SU-DHL-6 (cell line): ENCODE measurements around the gene PYHIN1.

Source experiments
- H2AFZ ChIP-seq: fragments of 200-600 bp; sonication (generic); 2 replicates; pipeline ENCODE4 v1.6.1; 2014; ENCODE audit warnings: low read depth, mild to moderate bottlenecking, moderate library complexity, mixed read lengths, antibody characterized with exemption, low read length; ENCODE audit not compliant: severe bottlenecking
- H3F3A ChIP-seq: fragments of 200-600 bp; shearing (Covaris generic); 2 replicates; pipeline ENCODE4 v1.6.0; 2016; ENCODE audit warnings: antibody characterized with exemption, mild to moderate bottlenecking; ENCODE audit not compliant: insufficient read depth
- H3K27ac ChIP-seq: fragments of 200-600 bp; sonication (generic); 2 replicates; pipeline ENCODE4 v1.5.1; 2016; ENCODE audit warnings: low read depth, mild to moderate bottlenecking, low read length, moderate library complexity, mixed read lengths
- H3K27me3 ChIP-seq: fragments of 200-600 bp; sonication (generic), shearing (Covaris generic); 2 replicates; pipeline ENCODE4 v1.6.0; 2014; ENCODE audit warnings: mild to moderate bottlenecking, low read length
- H3K36me3 ChIP-seq: fragments of 200-600 bp; sonication (generic); 2 replicates; pipeline ENCODE4 v1.6.1; 2014; ENCODE audit warnings: mild to moderate bottlenecking, low read length, mixed read lengths
- H3K4me2 ChIP-seq: fragments of 300-600, 200-600 bp; shearing (Covaris generic), sonication (generic); 2 replicates; pipeline ENCODE4 v1.6.0; 2014; ENCODE audit warnings: low read length, low read depth, mild to moderate bottlenecking; ENCODE audit not compliant: poor library complexity, severe bottlenecking
- H3K4me3 ChIP-seq: fragments of 200-600 bp; sonication (generic); 2 replicates; pipeline ENCODE4 v1.5.1; 2014; ENCODE audit warnings: antibody characterized with exemption, low read length, mild to moderate bottlenecking, mixed read lengths; ENCODE audit not compliant: insufficient read depth, poor library complexity, severe bottlenecking
- H3K79me2 ChIP-seq: fragments of 200-600 bp; sonication (generic); 2 replicates; pipeline ENCODE4 v1.6.1; 2014; ENCODE audit warnings: mild to moderate bottlenecking, low read length, moderate library complexity; ENCODE audit not compliant: insufficient read depth
- H3K9ac ChIP-seq: fragments of 200-600 bp; sonication (generic); 2 replicates; pipeline ENCODE4 v1.7.0; 2014; ENCODE audit warnings: mild to moderate bottlenecking, low read length
- H3K9me2 ChIP-seq: fragments of 200-600 bp; sonication (generic); replicated peaks from 2 replicates; pipeline ENCODE4 v1.6.1; 2014; ENCODE audit warnings: low read length; ENCODE audit not compliant: insufficient read depth
- H3K9me3 ChIP-seq: fragments of 200-600 bp; sonication (generic); 2 replicates; pipeline ENCODE4 v1.6.1; 2014; ENCODE audit warnings: low read length, mixed read lengths; ENCODE audit not compliant: insufficient read depth
- H4K20me1 ChIP-seq: fragments of 200-600 bp; sonication (generic); 2 replicates; pipeline ENCODE4 v1.6.1; 2014; ENCODE audit warnings: low read depth, mild to moderate bottlenecking, antibody characterized with exemption, low read length, moderate library complexity, mixed read lengths
- EZH2phosphoT487 ChIP-seq: fragments of 200-600 bp; sonication (generic), shearing (Covaris generic); conservative IDR thresholded peaks from 2 replicates; pipeline ENCODE4 v1.6.1; 2018; ENCODE audit warnings: mild to moderate bottlenecking, antibody characterized with exemption, low read length, moderate library complexity, mixed read lengths
- TF ChIP-seq, protein P1 (sequence below): fragments of 200-600 bp; sonication (generic); IDR thresholded peaks from one replicate; pipeline ENCODE4 v1.5.1; 2017; ENCODE audit warnings: antibody characterized with exemption, mild to moderate bottlenecking, low read length, moderate library complexity; ENCODE audit not compliant: insufficient read depth, poor library complexity, severe bottlenecking

The PYHIN1 gene

DNA sequence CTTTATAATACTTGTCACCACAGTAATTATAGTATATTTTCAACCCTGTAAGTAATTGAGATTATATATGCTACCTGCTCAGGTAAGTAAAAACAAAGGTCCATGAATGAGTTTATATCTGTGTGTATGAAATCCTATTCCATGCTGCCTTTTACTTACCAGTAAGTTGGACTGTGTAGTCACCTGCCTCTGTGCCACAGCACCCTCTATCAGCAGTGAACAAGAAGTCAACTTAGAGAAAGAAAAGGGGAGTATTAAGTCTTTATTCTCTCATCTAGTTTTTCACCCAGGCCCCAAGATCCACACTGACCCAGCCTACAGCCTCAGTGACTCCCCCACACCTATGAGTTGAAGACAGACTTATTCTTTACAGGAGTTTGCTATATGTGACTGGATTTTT lies 41.5 kb downstream of the PYHIN1 start:
- TF ChIP-seq, protein P1, sequence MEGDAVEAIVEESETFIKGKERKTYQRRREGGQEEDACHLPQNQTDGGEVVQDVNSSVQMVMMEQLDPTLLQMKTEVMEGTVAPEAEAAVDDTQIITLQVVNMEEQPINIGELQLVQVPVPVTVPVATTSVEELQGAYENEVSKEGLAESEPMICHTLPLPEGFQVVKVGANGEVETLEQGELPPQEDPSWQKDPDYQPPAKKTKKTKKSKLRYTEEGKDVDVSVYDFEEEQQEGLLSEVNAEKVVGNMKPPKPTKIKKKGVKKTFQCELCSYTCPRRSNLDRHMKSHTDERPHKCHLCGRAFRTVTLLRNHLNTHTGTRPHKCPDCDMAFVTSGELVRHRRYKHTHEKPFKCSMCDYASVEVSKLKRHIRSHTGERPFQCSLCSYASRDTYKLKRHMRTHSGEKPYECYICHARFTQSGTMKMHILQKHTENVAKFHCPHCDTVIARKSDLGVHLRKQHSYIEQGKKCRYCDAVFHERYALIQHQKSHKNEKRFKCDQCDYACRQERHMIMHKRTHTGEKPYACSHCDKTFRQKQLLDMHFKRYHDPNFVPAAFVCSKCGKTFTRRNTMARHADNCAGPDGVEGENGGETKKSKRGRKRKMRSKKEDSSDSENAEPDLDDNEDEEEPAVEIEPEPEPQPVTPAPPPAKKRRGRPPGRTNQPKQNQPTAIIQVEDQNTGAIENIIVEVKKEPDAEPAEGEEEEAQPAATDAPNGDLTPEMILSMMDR = no peak
- TF ChIP-seq EZH2phosphoT487 = no peak
- no peaks in the 10 kb centered on the region for H3K9me2 ChIP-seq
- H3K27ac ChIP-seq = no peak overlapping the region
- no peak overlapping the region for H3K9ac ChIP-seq
- H3K79me2 ChIP-seq = no peaks in the 10 kb centered on the region
- no peak overlapping the region for H3K4me2 ChIP-seq
- 0 out of 2 replicates have a peak, but pooled peaks cover 6% of the 10 kb centered on the region for H3K36me3 ChIP-seq
- H3K27me3 ChIP-seq = no peaks in the 10 kb centered on the region
- H3K9me3 ChIP-seq = no peaks in the 10 kb centered on the region
- no peak overlapping the region for H2AFZ ChIP-seq
- H3K4me3 ChIP-seq = no peak overlapping the region
- H3F3A ChIP-seq = no peaks in the 10 kb centered on the region
- no peaks in the 10 kb centered on the region for H4K20me1 ChIP-seq

DNA sequence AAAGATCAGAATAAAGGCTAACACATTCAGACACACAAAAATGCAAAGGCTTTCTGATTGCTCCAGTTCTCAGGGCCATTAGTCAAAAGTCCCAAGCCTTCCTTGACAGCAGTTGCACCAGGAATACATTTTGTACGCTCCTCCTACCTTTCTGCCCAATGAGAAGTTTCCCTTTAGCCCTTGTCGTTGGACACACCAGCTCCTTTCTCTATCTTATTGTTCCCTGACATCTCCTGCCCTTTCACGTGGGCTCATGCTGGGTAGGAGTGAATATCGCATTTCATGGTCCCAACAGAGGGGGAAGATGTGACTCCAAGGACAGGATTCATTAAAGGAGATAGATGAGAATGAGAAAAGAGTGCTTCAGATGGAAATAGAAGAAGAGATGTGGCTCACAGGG lies 44.9 kb downstream of the PYHIN1 start:
- H3K4me2 ChIP-seq = no peak overlapping the region
- H2AFZ ChIP-seq = no peak overlapping the region
- H3K79me2 ChIP-seq = no peaks in the 10 kb centered on the region
- H3K9ac ChIP-seq = no peak overlapping the region
- H3K36me3 ChIP-seq = 0 out of 2 replicates have a peak, but pooled peaks cover 6% of the 10 kb centered on the region
- H3K4me3 ChIP-seq = no peak overlapping the region
- TF ChIP-seq, protein P1 = no peak
- no peak for TF ChIP-seq EZH2phosphoT487
- H3K27ac ChIP-seq = no peak overlapping the region
- no peaks in the 10 kb centered on the region for H3K9me2 ChIP-seq
- no peaks in the 10 kb centered on the region for H3K9me3 ChIP-seq
- H4K20me1 ChIP-seq = no peaks in the 10 kb centered on the region
- H3K27me3 ChIP-seq = no peaks in the 10 kb centered on the region
- H3F3A ChIP-seq = no peaks in the 10 kb centered on the region

DNA sequence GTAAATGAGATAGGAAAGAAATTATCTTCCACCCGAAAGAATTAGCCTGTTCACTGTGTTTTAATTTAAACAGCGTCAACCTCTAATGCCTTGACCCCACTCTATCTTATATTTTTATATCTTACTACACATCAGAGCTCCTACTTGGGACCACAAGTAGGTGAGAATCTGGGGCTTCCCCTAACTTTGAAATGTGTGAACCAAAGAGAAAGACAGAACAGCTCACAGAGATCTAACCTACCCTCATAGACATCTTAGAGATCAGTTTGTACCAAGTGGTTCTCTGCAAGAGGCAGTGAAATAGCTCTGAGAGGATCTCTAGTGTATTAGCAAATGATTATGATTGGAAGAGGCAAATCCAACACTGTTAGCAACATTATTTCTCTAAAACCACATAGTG lies 47.4 kb downstream of the PYHIN1 start:
- Histone ChIP-seq H3F3A (no peaks in the 10 kb centered on the region), H2AFZ (no peak overlapping the region), H3K4me2 (no peak overlapping the region), H3K9ac (no peak overlapping the region), H3K27me3 (no peaks in the 10 kb centered on the region), H3K4me3 (no peak overlapping the region), H4K20me1 (no peaks in the 10 kb centered on the region), H3K27ac (no peak overlapping the region), H3K9me2 (no peaks in the 10 kb centered on the region), H3K9me3 (peaks cover 4% of the 10 kb centered on the region; the same call in 1 of the 2 replicates), H3K36me3 (peaks cover 10% of the 10 kb centered on the region; the same call in 1 of the 2 replicates), H3K79me2 (no peaks in the 10 kb centered on the region)
- no peak for TF ChIP-seq EZH2phosphoT487
- TF ChIP-seq, protein P1 = no peak
